HT-29 (cell line): Measurements from ENCODE around the gene KIAA1549. TPM values are rescaled to one million over a fixed set of nuclear protein-coding genes. Genes with fewer than 3 reads are reported as not detected.

Source experiments
- DNase-seq: peaks from one replicate; pipeline ENCODE4 v3.0.0-alpha.2; 2015; ENCODE audit warnings: low spot score
- total RNA-seq: library from RNA; depleted of rRNA; stranded (reverse); fragments of >200 nt; shearing (Covaris generic); gene quantifications from 2 replicates; pipeline ENCODE4 v1.2.3, GENCODE V29; 2014

Gene KIAA1549
- total RNA-seq, 1 experiment from 2014 or later: 0.38 TPM

DNA sequence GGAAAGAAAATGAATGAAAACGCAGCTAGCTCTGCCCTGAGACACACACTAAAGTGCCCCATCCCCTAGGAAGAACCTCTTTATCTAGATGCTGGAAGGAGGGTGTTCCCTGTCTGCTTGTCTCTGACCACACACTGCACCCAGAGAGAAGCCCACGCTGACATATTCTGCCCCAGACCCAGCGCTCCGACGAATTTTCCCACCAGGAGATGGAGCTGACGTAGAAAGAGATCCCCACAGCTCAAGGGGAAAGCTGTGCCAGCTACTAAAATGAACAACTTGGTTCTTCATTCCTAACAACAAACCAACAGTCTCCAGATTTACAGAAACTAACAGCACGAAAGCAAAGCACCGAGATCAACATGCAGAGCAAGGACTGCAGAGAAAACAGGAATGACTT, 73.3 kb downstream of the KIAA1549 start:
- no peak for DNase-seq

GRCh38 chr7:138907201-138907847, 73.9 kb downstream of the KIAA1549 start:
- no peak for DNase-seq

DNA sequence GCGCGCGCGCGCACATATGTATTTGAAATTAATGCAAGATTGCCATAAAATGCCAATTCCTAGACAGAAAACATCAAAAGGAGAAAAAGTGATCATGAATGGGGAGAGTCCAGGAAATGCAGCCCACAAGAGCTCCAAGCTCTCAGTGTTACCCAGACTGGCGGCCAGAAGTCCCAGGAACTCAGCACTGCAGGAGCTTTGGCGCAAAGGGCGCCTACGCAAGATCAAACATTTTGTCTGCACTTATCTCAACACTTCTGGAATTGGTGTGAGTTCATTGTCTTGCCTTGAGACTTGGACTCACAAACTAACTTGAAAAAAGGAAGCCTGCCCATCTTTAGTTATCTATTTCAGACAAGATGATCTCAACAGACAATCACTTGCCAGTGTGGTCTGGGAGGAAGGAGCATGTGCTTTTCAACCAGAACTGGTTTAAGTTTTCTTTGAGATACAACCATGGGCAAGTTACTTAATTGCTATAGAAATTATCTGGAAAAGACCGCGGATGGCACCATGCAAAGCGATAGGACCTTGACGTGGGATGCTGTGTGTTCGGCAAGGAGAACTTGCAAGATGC, 77.2 kb downstream of the KIAA1549 start:
- DNase-seq: no peak

DNA sequence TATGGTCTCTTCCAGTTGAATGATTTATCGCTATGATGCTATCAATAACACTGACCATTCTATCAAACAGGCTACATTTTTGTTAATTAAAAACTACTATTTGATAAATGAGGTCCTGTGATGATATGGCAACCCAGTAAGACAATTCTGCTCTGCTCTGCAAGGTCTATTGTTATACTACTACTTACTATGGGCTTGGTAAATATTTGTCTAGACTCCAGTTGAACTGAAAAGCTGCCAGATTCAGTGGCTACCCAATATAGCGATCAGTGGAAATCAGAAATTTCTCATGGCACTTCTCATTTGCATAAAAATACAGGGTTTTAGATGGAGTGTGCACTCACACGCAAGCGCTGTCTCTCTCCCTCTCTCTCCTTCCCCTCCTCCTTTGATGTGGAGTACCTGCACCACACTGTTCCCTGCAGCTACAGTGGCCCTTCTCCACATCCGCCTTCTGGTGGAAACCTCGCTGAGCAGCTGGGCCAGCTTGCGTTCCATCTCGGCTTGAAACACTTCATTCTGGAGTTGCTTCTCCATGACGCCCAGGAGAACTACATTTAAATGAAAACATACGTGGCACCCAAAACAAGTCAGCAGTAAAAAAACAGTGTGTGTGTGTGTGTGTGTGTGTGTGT, 77.9 kb downstream of the KIAA1549 start:
- no peak for DNase-seq

GRCh38 chr7:138902161-138902560, 79.0 kb downstream of the KIAA1549 start:
- no peak for DNase-seq

GRCh38 chr7:138900035-138900828, 81.0 kb downstream of the KIAA1549 start:
- DNase-seq: no peak

- no peak for DNase-seq
Measured at GRCh38 chr7:138898802-138899201, 82.4 kb downstream of the KIAA1549 start.

GRCh38 chr7:138898255-138898654, 82.9 kb downstream of the KIAA1549 start:
- no peak for DNase-seq

- DNase-seq: no peak
Measured at GRCh38 chr7:138895679-138896078, 85.5 kb downstream of the KIAA1549 start.

DNA sequence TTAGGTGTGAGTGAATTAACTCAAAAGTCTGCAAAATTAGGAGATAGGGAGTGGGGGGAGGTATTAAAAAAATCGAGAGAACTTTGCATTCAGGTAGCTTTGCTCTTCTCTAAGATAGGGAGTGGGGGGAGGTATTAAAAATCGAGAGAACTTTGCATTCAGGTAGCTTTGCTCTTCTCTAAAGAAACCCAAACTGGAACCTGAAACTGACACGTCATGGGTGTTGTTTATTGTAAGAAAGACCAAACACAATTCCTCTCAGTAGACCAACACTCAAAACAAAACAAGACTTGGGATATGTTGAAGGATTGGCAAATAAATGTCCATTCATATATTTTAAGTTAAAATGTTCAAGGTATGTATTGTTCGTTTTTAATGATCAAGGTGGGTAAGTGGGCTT, 87.9 kb downstream of the KIAA1549 start:
- DNase-seq: no peak

DNA sequence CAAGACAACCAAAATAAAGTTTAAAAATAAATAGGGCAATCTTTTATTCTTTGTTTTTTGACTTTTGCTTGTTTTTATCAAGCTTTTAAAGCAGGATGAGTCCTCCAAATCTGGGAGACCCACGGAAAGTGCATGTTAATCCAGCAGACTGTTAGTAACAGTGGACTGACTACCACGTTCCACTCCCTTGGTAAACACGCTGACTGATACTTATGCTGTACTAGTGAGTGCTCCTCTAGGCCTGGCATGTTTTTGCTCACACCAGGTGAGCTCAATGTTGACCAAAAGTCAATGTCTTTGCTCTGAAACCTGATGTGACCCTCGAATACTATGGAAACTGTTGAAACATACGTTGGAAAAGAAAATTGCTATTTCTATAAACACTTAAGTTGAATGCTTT, 88.4 kb downstream of the KIAA1549 start:
- DNase-seq: no peak

GRCh38 chr7:138892006-138892630, 89.1 kb downstream of the KIAA1549 start:
- no peak for DNase-seq

- DNase-seq: no peak
Measured at GRCh38 chr7:138891446-138891810, 89.8 kb downstream of the KIAA1549 start.

- no peak for DNase-seq
Measured at GRCh38 chr7:138890499-138891445, 90.4 kb downstream of the KIAA1549 start.

- DNase-seq: no peak
Measured at GRCh38 chr7:138889582-138890498, 91.3 kb downstream of the KIAA1549 start.

- no peak for DNase-seq
Measured at GRCh38 chr7:138887872-138888656, 93.1 kb downstream of the KIAA1549 start.

GRCh38 chr7:138887085-138887710, 94.0 kb downstream of the KIAA1549 start:
- DNase-seq: no peak

GRCh38 chr7:138886501-138886917, 94.7 kb downstream of the KIAA1549 start:
- peak; percentile 85 for DNase-seq
